ENCODE results near the gene CDC73. TPM values are rescaled to one million over a fixed set of nuclear protein-coding genes. Genes with fewer than 3 reads are reported as not detected.
A peak's percentile ranks its signal among the peaks of the same experiment; 100 is the strongest.

CDC73 gene
- total and polyA plus RNA-seq, 2 donors (not counting 3 experiments of a cell fraction or from before 2014, with no cell fraction given): 9.9 to 55.8 TPM

DNA sequence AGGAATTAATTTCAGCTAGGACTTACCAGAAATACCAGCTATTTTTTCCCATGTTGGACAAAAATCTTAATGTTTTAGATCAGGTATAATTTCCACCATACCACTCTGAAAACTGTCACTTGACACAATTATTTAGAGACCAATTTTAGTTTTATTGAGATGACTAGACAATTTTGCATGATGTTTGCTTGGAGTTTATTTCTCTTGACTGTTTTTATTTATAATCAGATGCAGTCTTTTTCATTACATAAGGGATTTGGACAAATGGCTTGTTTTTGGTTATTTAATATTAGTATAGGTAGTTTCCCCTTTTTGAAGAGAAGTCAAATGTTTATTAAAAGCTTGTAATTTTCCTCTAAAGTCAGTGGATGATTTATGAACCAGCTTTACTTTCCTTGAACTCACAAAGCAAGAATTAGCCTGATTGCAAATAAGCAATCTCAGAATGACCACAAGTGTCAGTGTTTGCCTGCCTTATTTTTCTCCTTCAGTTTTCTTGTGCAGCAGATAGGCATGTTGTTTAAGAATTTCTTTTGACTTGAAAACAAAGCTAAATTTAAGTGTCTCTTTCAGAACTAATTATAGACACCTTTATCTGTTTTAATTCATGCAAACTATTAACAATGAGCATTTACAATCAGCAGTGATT, 68.4 kb downstream of the CDC73 start:
- Histone ChIP-seq H3K9ac (replicated peaks; ENCODE audit: extremely low read depth, insufficient read depth, low read length) (no peak overlapping the region), H3K9me1 (replicated peaks; ENCODE audit: control insufficient read depth, extremely low read depth, insufficient read depth, low read length) (peaks cover 3% of the 10 kb centered on the region), H3K4me2 (ENCODE audit: insufficient read depth, low read length) (no peak overlapping the region), H4K20me1 (replicated peaks; ENCODE audit: control insufficient read depth, extremely low read depth, insufficient read depth, low read length) (peaks cover 7% of the 10 kb centered on the region), H3K27me3 (ENCODE audit: control insufficient read depth in 2 of 2, insufficient read depth in 2 of 2, low read length in 2 of 2) (no peaks in the 10 kb centered on the region), H3K9me3 (replicated peaks; ENCODE audit: control insufficient read depth, insufficient read depth, low read length) (no peaks in the 10 kb centered on the region), H3K4me1 (ENCODE audit: control insufficient read depth, extremely low read depth, insufficient read depth, low read length) (no peaks in the 10 kb centered on the region), H3K36me3 (ENCODE audit: control insufficient read depth in 2 of 2, extremely low read depth in 1 of 2, insufficient read depth in 2 of 2, low read length in 2 of 2) (no peaks in the 10 kb centered on the region), H3K27ac (ENCODE audit: insufficient read depth, low read depth, low read length) (no peak overlapping the region), H3K4me3 (replicated peaks in 1 of 3; ENCODE audit: insufficient read depth in 1 of 3, low read depth in 1 of 3, low read length in 3 of 3) (no peak overlapping the region), H2AFZ (ENCODE audit: low read depth, low read length) (no peak overlapping the region), H3K79me2 (ENCODE audit: control insufficient read depth, insufficient read depth, low read length) (peaks cover 46% of the 10 kb centered on the region)
- intact Hi-C loops (cut with micrococcal nuclease): no loop called here
- FAIRE-seq (no peak), DNase-seq (ENCODE audit: low read depth, low spot score) (peak; percentile 22)
- no peak for TF ChIP-seq FOS (IDR thresholded peaks at IDR 0.05; ENCODE audit: borderline replicate concordance, insufficient read depth, low read length)
- no peak for TF ChIP-seq MYC (IDR thresholded peaks at IDR 0.05; ENCODE audit: low read depth, low read length)
- TF ChIP-seq, protein P1, sequence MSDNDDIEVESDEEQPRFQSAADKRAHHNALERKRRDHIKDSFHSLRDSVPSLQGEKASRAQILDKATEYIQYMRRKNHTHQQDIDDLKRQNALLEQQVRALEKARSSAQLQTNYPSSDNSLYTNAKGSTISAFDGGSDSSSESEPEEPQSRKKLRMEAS (IDR thresholded peaks at IDR 0.05; ENCODE audit: insufficient read depth, insufficient read length): no peak
- no peak for TF ChIP-seq POLR2AphosphoS5 (IDR thresholded peaks at IDR 0.05; ENCODE audit: insufficient read depth, low read depth, low read length)
- no peak for TF ChIP-seq GATA2 (IDR thresholded peaks at IDR 0.05; ENCODE audit: insufficient read depth, insufficient read length, low read depth, low read length)
- no peak for TF ChIP-seq JUN (IDR thresholded peaks at IDR 0.05; ENCODE audit: borderline replicate concordance, insufficient read depth, insufficient read length, low read depth)
- no peak for TF ChIP-seq EZH2 (IDR thresholded peaks at IDR 0.05; ENCODE audit: borderline replicate concordance, low read depth, low read length, severe bottlenecking)
- TF ChIP-seq POLR2A (IDR thresholded peaks at IDR 0.05; ENCODE audit: low read depth, low read length): no peak
- TF ChIP-seq, protein P2, sequence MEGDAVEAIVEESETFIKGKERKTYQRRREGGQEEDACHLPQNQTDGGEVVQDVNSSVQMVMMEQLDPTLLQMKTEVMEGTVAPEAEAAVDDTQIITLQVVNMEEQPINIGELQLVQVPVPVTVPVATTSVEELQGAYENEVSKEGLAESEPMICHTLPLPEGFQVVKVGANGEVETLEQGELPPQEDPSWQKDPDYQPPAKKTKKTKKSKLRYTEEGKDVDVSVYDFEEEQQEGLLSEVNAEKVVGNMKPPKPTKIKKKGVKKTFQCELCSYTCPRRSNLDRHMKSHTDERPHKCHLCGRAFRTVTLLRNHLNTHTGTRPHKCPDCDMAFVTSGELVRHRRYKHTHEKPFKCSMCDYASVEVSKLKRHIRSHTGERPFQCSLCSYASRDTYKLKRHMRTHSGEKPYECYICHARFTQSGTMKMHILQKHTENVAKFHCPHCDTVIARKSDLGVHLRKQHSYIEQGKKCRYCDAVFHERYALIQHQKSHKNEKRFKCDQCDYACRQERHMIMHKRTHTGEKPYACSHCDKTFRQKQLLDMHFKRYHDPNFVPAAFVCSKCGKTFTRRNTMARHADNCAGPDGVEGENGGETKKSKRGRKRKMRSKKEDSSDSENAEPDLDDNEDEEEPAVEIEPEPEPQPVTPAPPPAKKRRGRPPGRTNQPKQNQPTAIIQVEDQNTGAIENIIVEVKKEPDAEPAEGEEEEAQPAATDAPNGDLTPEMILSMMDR (IDR thresholded peaks at IDR 0.05; ENCODE audit: extremely low read depth in 1 of 2, insufficient read depth in 1 of 2, low read depth in 1 of 2, low read length in 2 of 2): no peak
- ChIA-PET POLR2A (no interaction called here), CTCF (interaction anchor here (1.0 to 2.0 kb wide), 6 partner anchors 9 to 1110 kb away, joined by 3 to 8 read pairs (median 4); no protein-coding TSS in a partner anchor)
- no TSS peak for BruUV-seq (replicated peaks)
- dilution Hi-C loops (cut with MboI; ENCODE audit: extremely low pct_ligation_motif_present, low sequenced_read_pairs): no loop called here
